Stomach (tissue), 19 donors: ENCODE measurements around the gene AK1. TPM values are rescaled to one million over a fixed set of nuclear protein-coding genes. Genes with fewer than 3 reads are reported as not detected.

Experiments
- DNase-seq, 2 donors: peaks; one replicate each; pipeline versions ENCODE4 v3.0.0 to v3.0.0-alpha.2; 2013 to 2019
- H3K27ac ChIP-seq, 5 donors: fragments of 200-600 bp in 4 of 5; sonication (generic) in 4 of 5; one replicate each; pipeline ENCODE4 v1.5.1; 2013 to 2019; ENCODE audit warnings: mild to moderate bottlenecking in 1 of 5, moderate library complexity in 1 of 5
- H3K27me3 ChIP-seq, 3 donors: fragments of 200-600 bp; sonication (generic); one replicate each; pipeline ENCODE4 v1.5.1; 2017 to 2019; ENCODE audit warnings: mixed run types in 1 of 3
- H3K36me3 ChIP-seq, 4 donors: fragments of 200-600 bp; sonication (generic); 1 replicate in 3 of 4; 2 replicates in 1 of 4; pipeline ENCODE4 v1.5.1; 2016 to 2019
- H3K4me1 ChIP-seq, 4 donors: fragments of 200-600 bp; sonication (generic); one replicate each; pipeline ENCODE4 v1.5.1; 2016 to 2019
- H3K4me3 ChIP-seq, 4 donors: fragments of 200-600 bp; sonication (generic) in 3 of 4; one replicate each; pipeline ENCODE4 v1.5.1; 2016 to 2019; ENCODE audit warnings: mild to moderate bottlenecking in 1 of 4
- H3K9me3 ChIP-seq, 4 donors: fragments of 200-600 bp; sonication (generic); one replicate each; pipeline ENCODE4 v1.5.1; 2016 to 2019
- CTCF ChIP-seq, 7 experiments: fragments of 450-650 bp in 4 of 7; fragments of 200-600 bp in 3 of 7; sonication (generic) in 3 of 7; IDR thresholded peaks; one replicate each; pipeline ENCODE4 v1.5.1; 2016 to 2019; ENCODE audit warnings: antibody characterized with exemption in 7 of 7, control low read depth in 2 of 7, mild to moderate bottlenecking in 1 of 7
- EP300 ChIP-seq: sonication (generic); formaldehyde crosslinking; IDR thresholded peaks from one replicate; pipeline ENCODE4 v1.6.1; 2017; ENCODE audit warnings: antibody characterized with exemption
- POLR2A ChIP-seq, 4 donors: fragments of 450-650 bp; IDR thresholded peaks; one replicate each; pipeline ENCODE4 v1.6.1; 2016; ENCODE audit warnings: antibody characterized with exemption in 4 of 4, control low read depth in 2 of 4, mild to moderate bottlenecking in 1 of 4, moderate library complexity in 1 of 4
- POLR2AphosphoS5 ChIP-seq, 3 donors: sonication (generic); formaldehyde crosslinking; IDR thresholded peaks; one replicate each; pipeline ENCODE4 v1.6.1; 2016; ENCODE audit warnings: antibody characterized with exemption in 3 of 3
- WGBS, 5 donors: extraction: QIAGEN DNeasy Blood & Tissue Kit in 3 of 5; methylation state at CpG; one replicate each; pipeline versions ENCODE4 v1.1.5 to v1.1.7; 2013 to 2018; 5-methylcytosine and 5-hydroxymethylcytosine counted together
- intact Hi-C: fragments of 100-400 bp; cut with DNase I; formaldehyde crosslinking; loops from one replicate; pipeline ENCODE4 v1.15.1; 2023; ENCODE audit warnings: low total_unique reads
- long read RNA-seq, 10 donors: transcript quantifications; one replicate each; lab custom pipeline, GENCODE V29; 2026
- polyA plus RNA-seq, 3 donors: library from polyadenylated mRNA; stranded (reverse); fragments of 200-250 nt; gene quantifications; one replicate each; pipeline ENCODE4 v1.2.3, GENCODE V29; 2013
- total RNA-seq, 5 donors: library from RNA; depleted of rRNA; stranded (reverse); fragments of >200 nt; gene quantifications; one replicate each; pipeline versions ENCODE4 v1.1.0 to v1.2.3, GENCODE V29; 2014 to 2016
- donor health status: healthy with polysubstance abuse.
- donor health status: Bipolar disorder and iron deficiency.
- donor health status: healthy.

Gene AK1
- 10 to 100 TPM in 3 of 5 donors, 1 to 10 TPM in 1, not detected in 1; 7.2 to 88.3 (median 39.8) TPM for total RNA-seq
- polyA plus RNA-seq: 10 to 100 TPM; 64.4 to 92.1 (median 89.7) TPM
- long read RNA-seq, donor 1, partial matches to known transcripts: 0 of 4 reads
- long read RNA-seq, donor 1, other reads (novel, unspliced or antisense): 0 of 4 reads
- long read RNA-seq, donor 2, transcript AK1-203 (7 exons, 2,266 nt): major isoform, 10 of 10 reads
- long read RNA-seq, donor 2, partial matches to known transcripts: 0 of 10 reads
- long read RNA-seq, donor 2, other reads (novel, unspliced or antisense): 0 of 10 reads
- long read RNA-seq, donor 3, transcript AK1-203 (7 exons, 2,266 nt): major isoform, 8 of 8 reads
- long read RNA-seq, donor 3, partial matches to known transcripts: 0 of 8 reads
- long read RNA-seq, donor 3, other reads (novel, unspliced or antisense): 0 of 8 reads
- long read RNA-seq, donor 4, partial matches to known transcripts: 0 of 1 reads
- long read RNA-seq, donor 4, other reads (novel, unspliced or antisense): 0 of 1 reads
- long read RNA-seq, donor 5, transcript AK1-203 (7 exons, 2,266 nt): major isoform, 18 of 18 reads
- long read RNA-seq, donor 5, partial matches to known transcripts: 0 of 18 reads
- long read RNA-seq, donor 5, other reads (novel, unspliced or antisense): 0 of 18 reads
- long read RNA-seq, donor 6, transcript AK1-203 (7 exons, 2,266 nt): major isoform, 36 of 36 reads
- long read RNA-seq, donor 6, partial matches to known transcripts: 0 of 36 reads
- long read RNA-seq, donor 6, other reads (novel, unspliced or antisense): 0 of 36 reads
- long read RNA-seq, donor 7, transcript AK1-203 (7 exons, 2,266 nt): major isoform, 15 of 15 reads
- long read RNA-seq, donor 7, partial matches to known transcripts: 0 of 15 reads
- long read RNA-seq, donor 7, other reads (novel, unspliced or antisense): 0 of 15 reads
- long read RNA-seq, donor 8, transcript AK1-203 (7 exons, 2,266 nt): major isoform, 11 of 11 reads
- long read RNA-seq, donor 8, partial matches to known transcripts: 0 of 11 reads
- long read RNA-seq, donor 8, other reads (novel, unspliced or antisense): 0 of 11 reads
- long read RNA-seq, donor 9, transcript AK1-203 (7 exons, 2,266 nt): major isoform, 12 of 12 reads
- long read RNA-seq, donor 9, partial matches to known transcripts: 0 of 12 reads
- long read RNA-seq, donor 9, other reads (novel, unspliced or antisense): 0 of 12 reads
- long read RNA-seq, donor 10, partial matches to known transcripts: 0 of 2 reads
- long read RNA-seq, donor 10, other reads (novel, unspliced or antisense): 0 of 2 reads

- TF ChIP-seq POLR2A (IDR thresholded peaks at IDR 0.05) (peak in 1 of 4 donors; percentile 32), CTCF (IDR thresholded peaks at IDR 0.05) (no peak), POLR2AphosphoS5 (IDR thresholded peaks at IDR 0.05) (peak; percentile 63 to 83 (median 78)), EP300 (no peak)
- Histone ChIP-seq H3K4me1 (peaks cover 50 to 62% (median 55%) of the 10 kb centered on the region in 4 donors), H3K36me3 (peaks cover 0 to 10% (median 4%) of the 10 kb centered on the region in 4 donors), H3K4me3 (peak within 1 kb of the TSS; percentile 55 to 72 (median 67)), H3K27ac (peak within 1 kb of the TSS; percentile 66 to 87 (median 80)), H3K9me3 (no peaks in the 10 kb centered on the region), H3K27me3 (no peaks in the 10 kb centered on the region)
- intact Hi-C loops: no loop called here
- DNase-seq: peak; percentile 80 to 92
- WGBS, 5 donors: 1 to 18% (median 2%) methylated on average over 2 to 44 of the region's 44 CpGs
Observed at GRCh38 chr9:127877566-127877998, at the start of gene AK1. Gene AK1 (minus strand): TSS chr9:127877675. CDS start chr9:127874617, 3,058 bp downstream.

GRCh38 chr9:127926906-127927200 lies 49.4 kb upstream of the AK1 start:
- Histone ChIP-seq H3K9me3 (no peaks in the 10 kb centered on the region), H3K4me3 (peak overlapping the region; percentile 29 to 48 (median 34)), H3K27me3 (peaks cover 0 to 71% (median 20%) of the 10 kb centered on the region in 3 donors), H3K4me1 (peaks cover 37 to 47% (median 42%) of the 10 kb centered on the region in 4 donors), H3K36me3 (no peaks in the 10 kb centered on the region), H3K27ac (no peak overlapping the region)
- DNase-seq: no peak
- TF ChIP-seq EP300 (no peak), POLR2AphosphoS5 (IDR thresholded peaks at IDR 0.05) (no peak), CTCF (IDR thresholded peaks at IDR 0.05) (no peak), POLR2A (IDR thresholded peaks at IDR 0.05) (no peak)
- intact Hi-C loops: no loop called here
- 14 to 19% (median 18%) methylated on average over 13 to 19 of the region's 19 CpGs for WGBS, 5 donors

GRCh38 chr9:127925959-127926905 lies 48.8 kb upstream of the AK1 start:
- H3K9me3 ChIP-seq: no peaks in the 10 kb centered on the region
- intact Hi-C loops: no loop called here
- no peak for DNase-seq
- no peak overlapping the region for H3K27ac ChIP-seq
- WGBS, 5 donors: 63 to 71% (median 69%) methylated on average over 12 to 14 of the region's 14 CpGs
- peaks cover 0 to 73% (median 20%) of the 10 kb centered on the region in 3 donors for H3K27me3 ChIP-seq
- no peaks in the 10 kb centered on the region for H3K36me3 ChIP-seq
- no peak for TF ChIP-seq POLR2A (IDR thresholded peaks at IDR 0.05)
- no peak for TF ChIP-seq CTCF (IDR thresholded peaks at IDR 0.05)
- no peak for TF ChIP-seq EP300
- TF ChIP-seq POLR2AphosphoS5 (IDR thresholded peaks at IDR 0.05): no peak
- peaks cover 34 to 47% (median 44%) of the 10 kb centered on the region in 4 donors for H3K4me1 ChIP-seq
- H3K4me3 ChIP-seq: peak overlapping the region in 1 of 4 donors; percentile 48
